Dendritic cell treated with granulocyte-macrophage colony-stimulating factor and Interleukin-4, amounts not matched to agents 40 ng/mL and 50 ng/mL, for 4 days (primary cell): Measurements from ENCODE around the gene PDZD2.
"Not testable (repeated sequence)": the region's sequence is repeated elsewhere in the genome, so short reads cannot be mapped to it uniquely, and the experiment has no call there.

ENCODE experiments used
- H3K27ac Mint-ChIP-seq: one replicate; pipeline ENCODE4 v1.8.0; 2022; ENCODE audit warnings: mild to moderate bottlenecking, mixed read lengths
- H3K27me3 Mint-ChIP-seq: one replicate; pipeline ENCODE4 v1.8.0; 2022; ENCODE audit warnings: mild to moderate bottlenecking, mixed read lengths
- H3K36me3 Mint-ChIP-seq: one replicate; pipeline ENCODE4 v1.8.0; 2022; ENCODE audit warnings: low read depth, mixed read lengths
- H3K4me1 Mint-ChIP-seq: one replicate; pipeline ENCODE4 v1.8.0; 2022; ENCODE audit warnings: low read depth, mixed read lengths
- H3K4me3 Mint-ChIP-seq: one replicate; pipeline ENCODE4 v1.8.0; 2022; ENCODE audit warnings: mild to moderate bottlenecking, moderate library complexity, mixed read lengths
- H3K9me3 Mint-ChIP-seq: one replicate; pipeline ENCODE4 v1.8.0; 2022; ENCODE audit warnings: mixed read lengths
- intact Hi-C: fragments of 100-400 bp; cut with micrococcal nuclease; formaldehyde crosslinking; loops from one replicate; pipeline ENCODE4 v1.15.0; 2022

Gene PDZD2

DNA sequence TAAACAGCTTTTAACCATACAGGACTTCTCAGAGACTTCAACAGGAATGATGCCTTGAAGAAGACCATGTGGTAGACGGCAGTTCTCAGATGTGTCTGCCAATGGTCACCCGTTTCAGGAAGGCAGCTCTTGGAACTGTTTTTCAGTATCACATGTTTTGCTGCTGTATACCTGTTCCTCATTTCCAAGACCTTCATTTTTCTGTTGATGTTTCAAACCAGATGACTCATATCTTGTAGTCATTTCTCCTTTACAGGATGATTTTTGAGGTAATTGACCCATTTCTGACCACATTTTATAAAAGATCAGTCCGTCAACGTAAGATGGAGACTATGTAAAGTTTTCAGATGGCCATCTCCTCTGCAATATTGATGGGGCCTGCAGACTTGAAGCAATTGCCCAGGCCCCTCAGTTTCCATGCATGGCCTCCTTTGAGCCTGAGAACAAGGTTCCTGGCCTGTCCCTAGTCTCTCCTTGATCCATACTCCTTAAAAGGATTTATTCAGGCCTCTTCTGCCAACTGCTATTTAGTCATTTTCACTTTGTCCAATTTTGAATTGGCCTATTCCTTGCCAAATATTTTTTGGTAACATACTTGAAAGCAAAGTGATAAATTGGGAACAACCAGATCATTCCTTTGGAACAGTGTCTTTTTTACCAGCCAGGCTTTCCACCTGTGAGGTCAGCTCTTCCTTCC, 128.6 kb downstream of the PDZD2 start:
- no peak overlapping the region for H3K27ac Mint-ChIP-seq
- peaks cover 14% of the 10 kb centered on the region for H3K9me3 Mint-ChIP-seq
- no peak overlapping the region for H3K4me3 Mint-ChIP-seq
- no peaks in the 10 kb centered on the region for H3K36me3 Mint-ChIP-seq
- intact Hi-C loops, result no loop called here
- peaks cover 12% of the 10 kb centered on the region for H3K4me1 Mint-ChIP-seq
- H3K27me3 Mint-ChIP-seq, result no peaks in the 10 kb centered on the region

DNA sequence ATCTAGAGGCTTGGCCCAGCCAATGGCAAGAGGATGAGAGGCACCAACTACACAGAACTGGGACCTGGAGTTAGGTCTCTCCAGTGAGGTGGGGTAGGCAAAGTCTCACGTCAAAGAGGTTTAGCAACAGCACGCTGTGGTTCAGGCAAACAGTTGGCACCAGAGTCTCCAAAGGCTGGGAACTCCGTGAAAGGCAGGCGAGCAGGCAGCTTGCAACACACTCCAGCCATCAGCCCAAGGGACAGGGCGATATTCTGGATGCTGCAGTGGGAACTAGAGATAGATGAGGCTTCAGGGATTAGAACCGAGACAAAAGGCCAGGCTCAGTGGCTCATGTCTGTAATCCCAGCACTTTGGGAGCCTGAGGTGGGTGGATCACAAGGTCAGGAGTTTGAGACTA, 129.1 kb downstream of the PDZD2 start:
- Mint-ChIP-seq H3K27ac (no peak overlapping the region), H3K4me3 (no peak overlapping the region), H3K27me3 (no peaks in the 10 kb centered on the region), H3K4me1 (peaks cover 12% of the 10 kb centered on the region), H3K9me3 (peaks cover 19% of the 10 kb centered on the region), H3K36me3 (no peaks in the 10 kb centered on the region)
- intact Hi-C loops, result no loop called here

DNA sequence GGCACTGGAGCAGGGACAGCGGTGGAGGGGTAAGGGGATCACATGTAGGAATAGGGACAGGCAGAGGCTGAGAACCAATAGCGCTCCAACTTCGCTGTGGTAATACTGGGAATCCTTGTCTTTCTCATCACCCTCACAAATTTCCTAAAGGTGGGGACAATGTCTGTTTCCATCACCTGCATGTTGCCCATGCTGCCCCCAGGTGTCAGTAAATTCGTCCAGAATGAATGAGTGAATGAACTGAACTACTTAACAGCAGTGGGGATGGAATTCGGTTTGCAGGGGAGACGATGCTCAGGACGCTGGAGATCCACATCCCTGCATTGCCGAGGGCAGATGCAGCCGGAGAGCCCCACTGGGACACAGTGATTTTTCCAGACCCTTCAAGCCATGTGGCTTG, 129.9 kb downstream of the PDZD2 start:
- peaks cover 12% of the 10 kb centered on the region for H3K4me1 Mint-ChIP-seq
- H3K36me3 Mint-ChIP-seq, result no peaks in the 10 kb centered on the region
- no peak overlapping the region for H3K4me3 Mint-ChIP-seq
- H3K27ac Mint-ChIP-seq, result no peak overlapping the region
- peaks cover 21% of the 10 kb centered on the region for H3K9me3 Mint-ChIP-seq
- intact Hi-C loops, result no loop called here
- no peaks in the 10 kb centered on the region for H3K27me3 Mint-ChIP-seq

DNA sequence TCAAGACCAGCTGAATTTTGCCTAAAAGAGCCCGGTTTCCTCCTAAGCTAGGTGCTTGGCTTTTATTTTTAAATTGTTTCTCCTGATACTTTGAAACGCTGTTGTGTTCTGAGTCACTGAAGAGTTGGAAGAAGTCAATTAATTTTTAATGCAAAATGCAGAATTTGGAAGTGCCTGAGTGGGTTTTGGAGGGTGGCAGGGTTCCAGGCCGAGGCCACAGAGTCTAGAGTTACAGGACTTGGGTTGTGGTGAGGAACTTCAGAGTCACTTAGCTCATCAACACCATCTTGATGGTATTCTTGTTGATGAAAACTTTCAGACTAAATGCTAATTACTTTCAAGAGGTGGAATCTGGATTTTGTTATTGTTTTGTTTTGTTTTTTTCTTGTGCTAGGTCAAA, 130.6 kb downstream of the PDZD2 start:
- Mint-ChIP-seq H3K36me3 (no peaks in the 10 kb centered on the region), H3K27ac (no peak overlapping the region), H3K4me1 (peaks cover 12% of the 10 kb centered on the region), H3K4me3 (no peak overlapping the region), H3K9me3 (peaks cover 21% of the 10 kb centered on the region), H3K27me3 (no peaks in the 10 kb centered on the region)
- intact Hi-C loops, result no loop called here

DNA sequence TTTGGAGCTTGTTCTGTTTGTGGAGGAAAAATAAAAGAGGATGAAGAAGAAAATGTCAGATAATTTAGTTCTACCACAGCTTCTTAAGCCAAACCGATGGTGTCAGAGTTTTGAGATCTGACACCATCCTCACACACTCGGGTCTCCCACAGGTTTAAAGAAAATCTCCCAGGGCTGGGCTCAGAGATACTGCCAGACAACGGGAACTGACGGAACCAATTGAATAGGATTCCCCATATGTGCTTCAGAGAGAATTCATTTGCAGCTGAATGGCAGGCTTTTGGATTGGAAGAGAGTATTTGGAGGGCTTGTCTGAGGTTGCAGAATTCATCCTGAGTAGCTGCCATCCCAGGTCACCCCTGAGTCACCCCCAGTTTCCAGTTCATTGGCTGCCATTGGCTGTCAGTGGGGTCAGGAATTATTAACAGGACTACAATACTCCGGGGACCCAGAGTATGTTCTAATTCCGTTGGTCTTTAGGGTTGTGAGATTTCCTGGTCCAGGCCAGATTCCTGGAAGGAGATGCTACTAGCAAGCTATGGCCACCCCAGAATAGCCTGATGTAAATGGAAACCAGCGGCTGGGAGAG, 131.3 kb downstream of the PDZD2 start:
- Mint-ChIP-seq H3K4me1 (peaks cover 12% of the 10 kb centered on the region), H3K27me3 (no peaks in the 10 kb centered on the region), H3K36me3 (no peaks in the 10 kb centered on the region), H3K9me3 (peaks cover 24% of the 10 kb centered on the region), H3K4me3 (no peak overlapping the region), H3K27ac (no peak overlapping the region)
- intact Hi-C loops, result no loop called here

DNA sequence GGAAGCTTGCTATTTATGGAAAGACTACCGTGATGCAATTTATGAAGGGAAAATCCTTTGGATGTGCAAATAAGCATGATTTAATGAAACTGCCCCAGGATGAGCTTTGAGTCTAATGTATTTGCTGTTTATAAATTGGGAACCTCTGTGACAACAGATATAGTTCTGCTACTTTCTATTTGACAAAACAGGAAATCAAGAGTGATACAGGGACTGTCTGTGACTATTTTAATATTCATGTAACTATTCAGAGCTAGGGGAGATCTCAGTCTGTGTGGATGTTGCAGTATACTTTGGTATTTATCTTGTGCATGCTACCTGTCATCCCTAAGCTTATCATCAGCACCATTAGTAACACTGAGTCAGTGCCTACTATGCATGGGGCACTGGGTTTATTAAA, 132.1 kb downstream of the PDZD2 start:
- peaks cover 12% of the 10 kb centered on the region for H3K4me1 Mint-ChIP-seq
- no peaks in the 10 kb centered on the region for H3K27me3 Mint-ChIP-seq
- intact Hi-C loops, result no loop called here
- H3K4me3 Mint-ChIP-seq, result no peak overlapping the region
- H3K9me3 Mint-ChIP-seq, result peaks cover 31% of the 10 kb centered on the region
- H3K27ac Mint-ChIP-seq, result no peak overlapping the region
- H3K36me3 Mint-ChIP-seq, result no peaks in the 10 kb centered on the region

DNA sequence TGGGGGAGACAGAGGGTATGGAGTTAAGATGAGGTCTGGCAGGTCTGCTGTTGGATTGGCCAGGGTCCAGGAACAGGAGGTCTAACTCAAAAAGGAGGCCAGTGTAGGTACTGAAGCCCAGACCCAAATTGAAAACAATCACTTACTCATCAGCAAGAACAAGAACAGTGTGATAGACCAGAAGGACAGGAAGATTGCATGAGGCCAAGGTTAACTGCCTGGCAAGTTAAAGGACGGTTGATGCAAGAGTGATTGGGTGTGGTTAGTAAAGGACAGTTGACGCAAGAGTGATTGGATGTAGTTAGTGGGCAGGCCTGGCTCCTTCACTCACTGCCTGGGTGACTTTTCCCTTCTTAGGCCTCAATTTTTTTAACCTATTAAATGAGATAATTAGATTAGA, 132.6 kb downstream of the PDZD2 start:
- H3K9me3 Mint-ChIP-seq, result peaks cover 31% of the 10 kb centered on the region
- H3K36me3 Mint-ChIP-seq, result no peaks in the 10 kb centered on the region
- peaks cover 12% of the 10 kb centered on the region for H3K4me1 Mint-ChIP-seq
- no peak overlapping the region for H3K4me3 Mint-ChIP-seq
- no peak overlapping the region for H3K27ac Mint-ChIP-seq
- intact Hi-C loops, result no loop called here
- H3K27me3 Mint-ChIP-seq, result no peaks in the 10 kb centered on the region

DNA sequence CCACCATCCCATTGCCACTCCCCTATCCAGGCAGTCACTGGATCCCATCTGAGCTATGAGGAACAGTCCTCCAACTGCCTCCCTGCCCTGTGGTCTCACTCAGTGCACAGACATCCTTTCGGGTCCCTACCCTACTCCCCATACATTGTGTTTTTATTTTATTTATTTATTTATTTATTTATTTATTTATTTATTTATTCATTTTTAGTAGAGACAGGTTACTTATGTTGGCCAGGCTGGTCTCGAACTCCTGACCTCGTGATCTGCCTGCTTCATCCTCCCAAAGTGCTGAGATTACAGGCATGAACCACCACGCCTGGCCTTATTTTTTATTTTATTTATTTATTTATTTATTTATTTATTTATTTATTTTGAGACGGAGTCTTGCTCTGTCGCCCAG, 137.4 kb downstream of the PDZD2 start:
- H3K4me3 Mint-ChIP-seq, H3K27me3 Mint-ChIP-seq, H3K27ac Mint-ChIP-seq, intact Hi-C loops, H3K4me1 Mint-ChIP-seq, H3K36me3 Mint-ChIP-seq: not testable (repeated sequence)
- H3K9me3 Mint-ChIP-seq, result peaks cover 35% of the 10 kb centered on the region

DNA sequence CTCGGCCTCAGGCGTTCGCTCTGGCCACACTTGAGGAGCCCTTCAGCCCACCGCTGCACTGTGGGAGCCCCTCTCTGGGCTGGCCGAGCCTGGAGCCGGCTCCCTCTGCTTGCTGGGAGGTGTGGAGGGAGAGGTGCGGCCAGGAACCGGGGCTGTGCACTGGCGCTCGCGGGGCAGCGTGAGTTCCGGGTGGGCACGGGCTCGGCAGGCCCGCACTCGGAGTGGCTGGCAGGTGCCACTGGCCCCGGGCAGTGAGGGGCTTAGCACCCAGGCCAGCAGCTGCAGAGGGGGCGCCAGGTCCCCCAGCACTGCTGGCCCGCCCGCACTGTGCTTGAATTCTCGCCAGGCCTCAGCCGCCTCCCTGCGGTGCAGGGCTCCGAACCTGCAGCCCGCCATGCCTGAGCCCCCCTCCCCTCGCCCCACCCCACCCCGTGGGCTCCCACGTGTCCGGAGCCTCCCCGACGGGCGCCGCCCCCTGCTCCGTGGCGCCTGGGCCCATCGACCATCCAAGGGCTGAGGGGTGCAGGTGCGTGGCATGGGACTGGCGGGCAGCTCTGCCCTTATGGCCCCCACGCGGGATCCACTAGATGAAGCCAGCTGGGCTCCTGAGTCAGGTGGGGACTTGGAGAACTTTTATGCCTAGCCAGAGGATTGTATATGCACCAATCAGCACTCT, 138.2 kb downstream of the PDZD2 start:
- intact Hi-C loops, result no loop called here
- H3K4me3 Mint-ChIP-seq, result no peak overlapping the region
- no peaks in the 10 kb centered on the region for H3K27me3 Mint-ChIP-seq
- no peak overlapping the region for H3K27ac Mint-ChIP-seq
- peaks cover 5% of the 10 kb centered on the region for H3K4me1 Mint-ChIP-seq
- no peaks in the 10 kb centered on the region for H3K36me3 Mint-ChIP-seq
- peaks cover 27% of the 10 kb centered on the region for H3K9me3 Mint-ChIP-seq

DNA sequence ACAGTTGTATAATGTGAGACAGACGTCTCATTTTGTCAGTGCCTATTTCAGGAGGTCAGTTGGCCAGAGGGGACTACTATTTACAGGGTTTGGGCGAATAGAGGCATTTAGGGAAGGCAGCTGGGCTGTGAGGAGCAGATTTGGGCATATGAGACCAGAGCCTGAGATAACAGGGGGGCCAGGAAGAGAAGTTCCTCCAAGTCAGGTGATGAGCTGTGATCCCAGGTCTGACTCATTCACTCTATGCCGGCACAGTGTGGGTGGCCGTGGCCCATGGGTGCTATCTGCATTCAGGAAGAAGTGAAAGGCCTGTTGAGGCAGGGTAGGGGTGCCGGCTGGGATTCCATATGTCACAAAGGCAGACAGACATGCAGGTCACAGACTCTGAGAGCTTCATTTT, 142.8 kb downstream of the PDZD2 start:
- H3K4me3 Mint-ChIP-seq, result no peak overlapping the region
- H3K36me3 Mint-ChIP-seq, result no peaks in the 10 kb centered on the region
- peaks cover 6% of the 10 kb centered on the region for H3K9me3 Mint-ChIP-seq
- intact Hi-C loops, result no loop called here
- peaks cover 5% of the 10 kb centered on the region for H3K4me1 Mint-ChIP-seq
- no peaks in the 10 kb centered on the region for H3K27me3 Mint-ChIP-seq
- no peak overlapping the region for H3K27ac Mint-ChIP-seq

DNA sequence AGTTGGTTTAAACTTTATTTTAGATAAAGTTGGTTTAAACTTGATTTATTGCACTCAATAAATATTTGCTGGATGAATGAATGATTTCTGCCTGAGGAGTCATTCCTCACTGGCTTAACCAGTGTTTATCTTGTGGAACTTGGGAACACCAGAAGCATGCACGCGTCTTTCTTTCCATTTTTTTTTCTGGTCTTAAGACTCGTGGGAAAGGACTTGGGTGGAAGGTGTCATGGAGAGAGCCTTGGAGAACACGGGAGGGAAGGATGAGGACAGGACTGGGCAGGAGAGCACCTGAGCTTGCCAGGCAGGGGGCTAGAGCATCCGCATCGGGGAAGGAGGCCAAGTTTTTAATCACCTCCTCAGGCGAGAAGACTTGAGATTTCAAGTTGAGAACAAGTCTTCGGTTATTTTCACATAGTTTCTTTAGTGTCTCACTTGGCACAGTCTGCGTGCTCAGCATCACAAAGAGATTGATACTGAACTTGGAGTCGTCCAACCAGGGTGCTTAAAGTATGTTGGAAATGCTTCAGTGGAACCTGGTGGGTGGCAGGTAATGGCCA, 144.2 kb downstream of the PDZD2 start:
- peaks cover 5% of the 10 kb centered on the region for H3K4me1 Mint-ChIP-seq
- no peaks in the 10 kb centered on the region for H3K9me3 Mint-ChIP-seq
- no peaks in the 10 kb centered on the region for H3K36me3 Mint-ChIP-seq
- intact Hi-C loops, result no loop called here
- no peak overlapping the region for H3K27ac Mint-ChIP-seq
- H3K4me3 Mint-ChIP-seq, result no peak overlapping the region
- no peaks in the 10 kb centered on the region for H3K27me3 Mint-ChIP-seq

DNA sequence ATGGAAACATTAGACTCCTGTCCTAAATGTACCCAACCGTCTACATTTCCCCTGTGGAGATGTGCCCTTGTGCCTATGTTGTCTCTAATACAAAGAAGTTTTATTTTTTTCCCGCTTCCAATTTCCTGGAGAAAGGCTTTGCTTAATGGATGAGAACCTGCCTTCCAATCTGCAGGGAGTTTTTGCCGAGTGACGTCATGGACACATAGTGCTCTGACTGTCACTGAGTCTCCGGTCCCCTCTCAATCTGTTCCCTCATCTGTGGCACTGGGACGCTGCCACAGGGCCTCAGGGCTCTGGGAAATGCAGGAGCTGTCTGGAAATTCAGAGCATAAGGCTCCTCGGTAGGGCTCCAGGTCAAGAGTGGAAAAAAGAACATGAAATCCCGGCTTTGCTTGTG, 144.8 kb downstream of the PDZD2 start:
- Mint-ChIP-seq H3K27ac (no peak overlapping the region), H3K9me3 (no peaks in the 10 kb centered on the region), H3K4me1 (peaks cover 5% of the 10 kb centered on the region), H3K36me3 (no peaks in the 10 kb centered on the region), H3K27me3 (no peaks in the 10 kb centered on the region), H3K4me3 (no peak overlapping the region)
- intact Hi-C loops, result no loop called here

DNA sequence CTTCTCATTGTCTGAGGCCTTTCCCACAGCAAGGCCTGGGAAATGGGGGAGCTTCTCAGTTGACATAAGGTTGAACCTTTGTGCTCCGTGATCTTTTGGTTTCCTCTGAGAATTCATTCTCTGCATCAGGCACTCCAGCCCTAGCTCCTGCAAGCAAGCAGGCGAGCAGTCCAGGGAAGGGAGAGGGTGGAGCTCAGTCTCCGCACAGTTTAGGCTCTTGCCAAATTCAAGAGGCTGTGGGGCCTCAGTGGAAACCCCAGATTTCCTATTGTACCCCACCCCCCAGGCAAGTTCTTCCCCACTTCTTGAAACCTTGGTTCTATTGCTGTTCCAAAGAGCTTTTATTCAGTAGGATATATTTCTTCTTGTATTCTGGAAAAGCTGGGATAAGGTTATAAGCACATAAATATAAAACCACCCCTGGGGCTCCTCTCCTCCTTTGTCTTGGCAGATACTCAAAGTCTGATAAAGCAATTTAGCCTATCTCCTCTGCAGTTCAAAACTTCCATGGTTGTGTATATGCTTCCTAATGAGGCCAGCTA, 147.2 kb downstream of the PDZD2 start:
- Mint-ChIP-seq H3K27me3 (no peaks in the 10 kb centered on the region), H3K9me3 (no peaks in the 10 kb centered on the region), H3K36me3 (no peaks in the 10 kb centered on the region), H3K4me1 (peaks cover 5% of the 10 kb centered on the region), H3K4me3 (no peak overlapping the region), H3K27ac (no peak overlapping the region)
- intact Hi-C loops, result no loop called here

DNA sequence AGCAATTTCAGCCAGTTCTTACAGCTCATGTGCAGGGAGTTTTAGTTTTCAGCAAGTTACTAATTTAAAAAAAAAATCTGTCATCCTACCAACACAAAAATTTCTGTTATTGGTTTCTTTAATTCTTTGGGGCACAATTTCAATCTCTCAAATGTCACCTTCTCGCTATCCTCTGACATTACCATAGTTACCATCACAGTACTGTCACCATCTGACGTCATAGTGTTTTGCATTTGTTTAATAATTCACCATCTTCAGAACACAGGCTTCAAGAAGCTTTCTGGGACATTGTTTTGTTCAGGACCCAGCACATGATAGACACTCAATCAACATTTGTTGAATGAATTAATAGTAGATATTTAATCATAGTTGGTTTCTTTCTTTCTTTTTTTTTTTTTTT, 155.1 kb downstream of the PDZD2 start:
- H3K4me3 Mint-ChIP-seq, result no peak overlapping the region
- no peaks in the 10 kb centered on the region for H3K4me1 Mint-ChIP-seq
- no peak overlapping the region for H3K27ac Mint-ChIP-seq
- H3K9me3 Mint-ChIP-seq, result no peaks in the 10 kb centered on the region
- no peaks in the 10 kb centered on the region for H3K36me3 Mint-ChIP-seq
- intact Hi-C loops, result no loop called here
- H3K27me3 Mint-ChIP-seq, result no peaks in the 10 kb centered on the region
